Natural killer cell (primary cell): ENCODE results near the gene NEURL1B. TPM values are rescaled to one million over a fixed set of nuclear protein-coding genes. Genes with fewer than 3 reads are reported as not detected.

Experiments
- ATAC-seq, 3 donors: fragments of 150-1000 bp in 2 of 3; fragments of 200-7000 bp in 1 of 3; cut with Tn5 transposase; 1 replicate in 1 of 3; 2 replicates in 2 of 3; pipeline ENCODE4 v1.10.0; 2021; ENCODE audit warnings: mild to moderate bottlenecking in 2 of 3, moderate library complexity in 2 of 3
- DNase-seq, 2 donors: peaks; one replicate each; pipeline versions ENCODE4 v3.0.0 to v3.0.0-alpha.2; 2013 to 2021; ENCODE audit warnings: mixed read lengths in 1 of 2
- H3K27ac ChIP-seq: one replicate; pipeline ENCODE4 v1.5.1; 2013; ENCODE audit warnings: mild to moderate bottlenecking, low read length
- H3K27me3 ChIP-seq: one replicate; pipeline ENCODE4 v1.6.1; 2013; ENCODE audit warnings: low read length; ENCODE audit not compliant: control insufficient read depth, insufficient read depth
- H3K36me3 ChIP-seq: one replicate; pipeline ENCODE4 v1.6.1; 2013; ENCODE audit warnings: low read length; ENCODE audit not compliant: control insufficient read depth, insufficient read depth
- H3K4me1 ChIP-seq: one replicate; pipeline ENCODE4 v1.6.1; 2013; ENCODE audit warnings: low read length; ENCODE audit not compliant: control insufficient read depth, insufficient read depth
- H3K4me3 ChIP-seq: one replicate; pipeline ENCODE4 v1.5.1; 2013; ENCODE audit warnings: low read length
- H3K9me3 ChIP-seq: one replicate; pipeline ENCODE4 v1.6.1; 2013; ENCODE audit warnings: low read length; ENCODE audit not compliant: control insufficient read depth, insufficient read depth
- H3K27ac Mint-ChIP-seq, 2 donors: one replicate each; pipeline ENCODE4 v1.8.0; 2022; ENCODE audit warnings: mild to moderate bottlenecking in 2 of 2, mixed read lengths in 2 of 2, moderate library complexity in 1 of 2
- H3K27me3 Mint-ChIP-seq, 2 donors: one replicate each; pipeline ENCODE4 v1.8.0; 2022; ENCODE audit warnings: low read depth in 2 of 2, mixed read lengths in 2 of 2
- H3K36me3 Mint-ChIP-seq: one replicate; pipeline ENCODE4 v1.8.0; 2022; ENCODE audit warnings: mixed read lengths
- H3K4me1 Mint-ChIP-seq, 2 donors: one replicate each; pipeline ENCODE4 v1.8.0; 2022; ENCODE audit warnings: mixed read lengths in 2 of 2
- H3K4me3 Mint-ChIP-seq: one replicate; pipeline ENCODE4 v1.8.0; 2022; ENCODE audit warnings: mild to moderate bottlenecking, moderate library complexity, mixed read lengths
- H3K9me3 Mint-ChIP-seq, 2 donors: one replicate each; pipeline ENCODE4 v1.8.0; 2022; ENCODE audit warnings: mixed read lengths in 2 of 2
- CTCF ChIP-seq: fragments of 200-600 bp; IDR thresholded peaks from one replicate; pipeline ENCODE4 v1.8.0; 2022; ENCODE audit warnings: antibody characterized with exemption
- WGBS: methylation state at CpG from one replicate; pipeline ENCODE4 v1.1.7; 2013; ENCODE audit warnings: missing lambda C conversion rate; ENCODE audit not compliant: insufficient coverage; 5-methylcytosine and 5-hydroxymethylcytosine counted together
- intact Hi-C: fragments of 100-400 bp; cut with micrococcal nuclease; formaldehyde crosslinking; loops from one replicate; pipeline ENCODE4 v1.14.2; 2022
- total RNA-seq, 4 donors: library from RNA; stranded (reverse); fragments of 120-200 nt in 1 of 4; gene quantifications; one replicate each; pipeline versions ENCODE4 v1.2.3 to v1.2.4, GENCODE V29; 2013 to 2022

The NEURL1B gene
- total RNA-seq, 3 donors from 2014 or later (not counting 1 experiment from before 2014, with no cell fraction given): 0.28 to 0.54 (median 0.45) TPM

GRCh38 chr5:172730981-172731679 lies 90.1 kb downstream of the NEURL1B start:
- WGBS: 90% methylated on average over 16 of the region's 16 CpGs
- H3K27ac ChIP-seq: no peak overlapping the region

GRCh38 chr5:172731680-172732074 lies 90.6 kb downstream of the NEURL1B start:
- Mint-ChIP-seq H3K27ac (no peak overlapping the region), H3K36me3 (no peaks in the 10 kb centered on the region), H3K27me3 (peaks cover 36 to 37% of the 10 kb centered on the region in 2 donors), H3K4me3 (no peak overlapping the region), H3K9me3 (no peaks in the 10 kb centered on the region), H3K4me1 (no peaks in the 10 kb centered on the region)
- Histone ChIP-seq H3K27ac (no peak overlapping the region), H3K4me1 (no peaks in the 10 kb centered on the region), H3K4me3 (no peak overlapping the region), H3K9me3 (no peaks in the 10 kb centered on the region), H3K36me3 (no peaks in the 10 kb centered on the region), H3K27me3 (no peaks in the 10 kb centered on the region)
- no peak for TF ChIP-seq CTCF
- 71% methylated on average over 8 of the region's 9 CpGs for WGBS
- DNase-seq (peak in 1 of 2 donors; percentile 33), ATAC-seq (no peak)
- intact Hi-C loops: no loop called here

More at GRCh38 chr5:172730981-172731679, 90.1 kb downstream of the NEURL1B start:
- no peak for ATAC-seq
- H3K9me3 Mint-ChIP-seq: no peaks in the 10 kb centered on the region
- H3K4me3 Mint-ChIP-seq: no peak overlapping the region
- H3K27ac Mint-ChIP-seq: no peak overlapping the region
- H3K27me3 Mint-ChIP-seq: peaks cover 41 to 43% of the 10 kb centered on the region in 2 donors
- Histone ChIP-seq H3K4me1 (no peaks in the 10 kb centered on the region), H3K9me3 (no peaks in the 10 kb centered on the region), H3K27me3 (peaks cover 3% of the 10 kb centered on the region), H3K4me3 (no peak overlapping the region), H3K36me3 (no peaks in the 10 kb centered on the region)
- intact Hi-C loops: no loop called here
- no peak for TF ChIP-seq CTCF
- DNase-seq: no peak
- H3K4me1 Mint-ChIP-seq: no peaks in the 10 kb centered on the region
- H3K36me3 Mint-ChIP-seq: no peaks in the 10 kb centered on the region

DNA sequence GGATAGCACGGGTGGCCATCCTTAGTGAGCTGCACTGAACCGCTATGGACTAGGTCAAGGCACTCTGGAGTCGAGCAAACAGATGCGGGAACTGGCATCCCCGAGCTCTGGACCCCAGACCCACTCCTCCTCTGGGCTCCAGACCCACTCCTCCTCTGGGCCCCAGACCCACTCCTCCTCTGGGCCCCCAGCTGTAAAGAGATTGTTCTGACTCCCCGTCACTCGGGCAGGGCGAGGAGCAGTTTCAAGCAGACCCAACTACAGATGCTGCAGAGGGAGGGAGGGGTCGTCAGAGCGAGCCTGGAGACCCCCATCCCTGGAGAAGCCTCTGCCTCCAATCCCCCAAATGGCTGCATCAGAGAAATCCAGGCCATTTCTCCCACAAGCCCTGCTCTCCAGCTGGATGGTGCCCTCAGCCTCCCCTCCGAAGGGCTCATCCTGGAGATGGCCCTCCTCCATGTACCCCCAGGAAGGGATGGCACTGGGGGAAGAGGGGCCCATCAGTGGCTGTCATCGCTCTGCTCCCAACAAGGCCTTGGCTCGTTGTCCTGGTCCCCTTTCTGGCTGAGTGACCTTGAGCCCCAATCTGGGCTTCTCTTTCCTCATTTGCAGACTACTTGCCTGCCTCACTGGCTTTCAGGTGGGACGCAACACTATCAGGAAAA lies 91.3 kb downstream of the NEURL1B start:
- Mint-ChIP-seq H3K4me1 (no peaks in the 10 kb centered on the region), H3K27ac (no peak overlapping the region), H3K36me3 (no peaks in the 10 kb centered on the region), H3K27me3 (peaks cover 32 to 33% of the 10 kb centered on the region in 2 donors), H3K4me3 (no peak overlapping the region), H3K9me3 (no peaks in the 10 kb centered on the region)
- no peak overlapping the region for H3K4me3 ChIP-seq
- no peaks in the 10 kb centered on the region for H3K4me1 ChIP-seq
- H3K36me3 ChIP-seq: no peaks in the 10 kb centered on the region
- intact Hi-C loops: no loop called here
- H3K9me3 ChIP-seq: no peaks in the 10 kb centered on the region
- ATAC-seq (no peak), DNase-seq (no peak)
- no peaks in the 10 kb centered on the region for H3K27me3 ChIP-seq
- no peak overlapping the region for H3K27ac ChIP-seq
- WGBS: 86% methylated on average over 14 of the region's 14 CpGs
- no peak for TF ChIP-seq CTCF
